HCT116 (cell line): Measurements from ENCODE around the gene NECAB3. TPM values are rescaled to one million over a fixed set of nuclear protein-coding genes. Genes with fewer than 3 reads are reported as not detected.

ENCODE experiments used
- ATAC-seq: fragments of 200-7000 bp; cut with Tn5 transposase; 2 replicates; pipeline ENCODE4 v1.9.1; 2020; ENCODE audit warnings: mild to moderate bottlenecking, moderate library complexity
- BruUV-seq: library from RNA; stranded (reverse); fragments of 400-500 nt; replicated peaks from 2 replicates; lab custom pipeline; 2021; lab: Mats Ljungman, UMichigan
- CTCF ChIA-PET: fragments of 300-600 bp; sonication (Branson Sonifier 250); formaldehyde crosslinking; loops from one replicate; lab custom pipeline; 2021; ENCODE audit warnings: antibody characterized with exemption; lab: Charles Lee
- POLR2A ChIA-PET: fragments of 300-600, 350-600 bp; sonication (Branson Sonifier 250); formaldehyde crosslinking; loops from one replicate; lab custom pipeline; 2021; ENCODE audit warnings: antibody characterized with exemption; lab: Charles Lee
- RAD21 ChIA-PET, 2 experiments: fragments of 300-600 bp; sonication (Branson Sonifier 250); formaldehyde crosslinking; loops; one replicate each; lab custom pipeline; 2023; ENCODE audit warnings: low total read pairs in 2 of 2; ENCODE audit not compliant: uncharacterized antibody in 2 of 2, unreplicated experiment in 2 of 2, low non-redundant PET in 1 of 2; lab: Charles Lee
- DNase-seq: peaks from one replicate; pipeline ENCODE4 v3.0.0-alpha.2; 2010; ENCODE audit warnings: low read depth, low spot score
- H2AFZ ChIP-seq: fragments of 200-600 bp; shearing (Covaris generic), sonication (generic); 2 replicates; pipeline ENCODE4 v1.6.1; 2017; ENCODE audit warnings: low read depth, mixed run types, mixed read lengths, antibody characterized with exemption, low read length; ENCODE audit not compliant: poor library complexity, severe bottlenecking
- H3K27ac ChIP-seq: 2 replicates; pipeline ENCODE4 v1.5.1; 2012; ENCODE audit warnings: low read depth, low read length
- H3K27me3 ChIP-seq: fragments of 200-600 bp; sonication (generic); 2 replicates; pipeline ENCODE4 v1.6.1; 2016; ENCODE audit warnings: mixed run types, low read length, mixed read lengths; ENCODE audit not compliant: insufficient read depth
- H3K36me3 ChIP-seq, 2 experiments: fragments of 200-500 bp in 1 of 2; fragments of 200-600 bp in 1 of 2; sonication (Bioruptor generic) in 1 of 2; sonication (generic) in 1 of 2; 2 replicates each; pipeline versions ENCODE4 v1.5.1 to v1.6.1; 2014 to 2016; ENCODE audit warnings: low read length in 2 of 2, inconsistent platforms in 1 of 2, mixed read lengths in 1 of 2, mixed run types in 1 of 2; ENCODE audit not compliant: insufficient read depth in 2 of 2, control insufficient read depth in 1 of 2
- H3K4me1 ChIP-seq, 2 experiments: fragments of 200-600 bp in 1 of 2; sonication (generic) in 1 of 2; 2 replicates each; pipeline versions ENCODE4 v1.5.1 to v1.6.1; 2012 to 2017; ENCODE audit warnings: low read length in 2 of 2, inconsistent platforms in 1 of 2, mild to moderate bottlenecking in 1 of 2, mixed read lengths in 1 of 2, mixed run types in 1 of 2, moderate library complexity in 1 of 2; ENCODE audit not compliant: insufficient read depth in 2 of 2, control insufficient read depth in 1 of 2
- H3K4me2 ChIP-seq: fragments of 200-600 bp; sonication (generic); 2 replicates; pipeline ENCODE4 v1.6.1; 2017; ENCODE audit warnings: mixed run types, low read length, mixed read lengths
- H3K4me3 ChIP-seq, 2 experiments: fragments of 200-600 bp in 1 of 2; sonication (generic) in 1 of 2; replicated peaks in 1 of 2; 2 replicates each; pipeline ENCODE4 v1.5.1; 2011 to 2016; ENCODE audit warnings: low read length in 2 of 2, control low read depth in 1 of 2, low read depth in 1 of 2, mild to moderate bottlenecking in 1 of 2, mixed read lengths in 1 of 2, mixed run types in 1 of 2
- H3K79me2 ChIP-seq: fragments of 200-600 bp; sonication (generic); 2 replicates; pipeline ENCODE4 v1.6.1; 2017; ENCODE audit warnings: mild to moderate bottlenecking, mixed run types, low read length, moderate library complexity, mixed read lengths; ENCODE audit not compliant: insufficient read depth
- H3K9ac ChIP-seq: fragments of 200-600 bp; sonication (generic); 2 replicates; pipeline ENCODE4 v1.6.1; 2016; ENCODE audit warnings: low read length, mixed read lengths
- H3K9me2 ChIP-seq: fragments of 200-600 bp; sonication (generic), shearing (Covaris generic); 2 replicates; pipeline ENCODE4 v1.6.1; 2017; ENCODE audit warnings: mixed run types, mild to moderate bottlenecking, moderate library complexity; ENCODE audit not compliant: insufficient read depth
- H3K9me3 ChIP-seq, 2 experiments: fragments of 200-500 bp in 1 of 2; fragments of 200-600 bp in 1 of 2; sonication (Bioruptor generic) in 1 of 2; sonication (generic) in 1 of 2; 2 replicates each; pipeline ENCODE4 v1.6.1; 2014 to 2017; ENCODE audit warnings: low read length in 2 of 2, mixed read lengths in 2 of 2, inconsistent platforms in 1 of 2, low read depth in 1 of 2, mild to moderate bottlenecking in 1 of 2, mixed run types in 1 of 2, moderate library complexity in 1 of 2; ENCODE audit not compliant: control insufficient read depth in 1 of 2, insufficient read depth in 1 of 2
- H4K20me1 ChIP-seq: fragments of 200-600 bp; sonication (generic), shearing (Covaris generic); 2 replicates; pipeline ENCODE4 v1.6.1; 2017; ENCODE audit warnings: mixed run types, mild to moderate bottlenecking, moderate library complexity; ENCODE audit not compliant: insufficient read depth
- ATF3 ChIP-seq: IDR thresholded peaks from 2 replicates; pipeline ENCODE4 v1.6.1; 2012
- CBX3 ChIP-seq: IDR thresholded peaks from 2 replicates; pipeline ENCODE4 v1.6.1; 2012; ENCODE audit warnings: low read depth
- ELF1 ChIP-seq: IDR thresholded peaks from 2 replicates; pipeline ENCODE4 v1.6.1; 2012; ENCODE audit warnings: low read depth, borderline replicate concordance
- EZH2phosphoT487 ChIP-seq: fragments of 200-600 bp; IDR thresholded peaks from 2 replicates; pipeline ENCODE4 v1.6.1; 2018; ENCODE audit warnings: antibody characterized with exemption, borderline replicate concordance
- JUND ChIP-seq: IDR thresholded peaks from 2 replicates; pipeline ENCODE4 v1.6.1; 2012
- RAD21 ChIP-seq: IDR thresholded peaks from 2 replicates; pipeline ENCODE4 v1.6.1; 2012; ENCODE audit warnings: low read depth, mild to moderate bottlenecking
- SIN3A ChIP-seq: IDR thresholded peaks from 2 replicates; pipeline ENCODE4 v1.6.1; 2012; ENCODE audit warnings: low read depth
- SRF ChIP-seq: IDR thresholded peaks from 2 replicates; pipeline ENCODE4 v1.6.1; 2012; ENCODE audit warnings: low read depth
- TCF7L2 ChIP-seq: IDR thresholded peaks from 2 replicates; pipeline ENCODE4 v1.7.0; 2011; ENCODE audit warnings: borderline replicate concordance, inconsistent platforms; ENCODE audit not compliant: insufficient read depth, insufficient read length; ENCODE audit errors: extremely low read depth
- YY1 ChIP-seq: IDR thresholded peaks from 2 replicates; pipeline ENCODE4 v1.6.1; 2011; ENCODE audit warnings: low read length, low read depth, moderate library complexity, mild to moderate bottlenecking; ENCODE audit not compliant: insufficient replicate concordance; ENCODE audit errors: extremely low read depth
- ZBTB33 ChIP-seq: IDR thresholded peaks from 2 replicates; pipeline ENCODE4 v1.6.1; 2011; ENCODE audit warnings: mild to moderate bottlenecking, low read length, moderate library complexity; ENCODE audit not compliant: insufficient replicate concordance; ENCODE audit errors: extremely low read depth
- ZFX ChIP-seq: fragments of 450-650 bp; IDR thresholded peaks from 2 replicates; pipeline ENCODE4 v1.6.1; 2017
- ZNF274 ChIP-seq: fragments of 200-500 bp; sonication (Bioruptor generic); IDR thresholded peaks from 2 replicates; pipeline ENCODE4 v1.6.1; 2014; ENCODE audit warnings: mild to moderate bottlenecking, low read depth, low read length, inconsistent platforms
- intact Hi-C: fragments of 100-400 bp; cut with micrococcal nuclease; formaldehyde crosslinking; loops from 2 replicates; pipeline ENCODE4 v1.10.0; 2022
- total RNA-seq: library from RNA; stranded (reverse); gene quantifications from one replicate; pipeline ENCODE4 v1.2.1, GENCODE V29; 2021; ENCODE audit not compliant: unreplicated experiment
- TF ChIP-seq, protein P1 (sequence below): IDR thresholded peaks from 2 replicates; pipeline ENCODE4 v1.6.1; 2012

Gene NECAB3
- total RNA-seq, 1 experiment from 2014 or later = 48.1 TPM

GRCh38 chr20:33673410-33674293 lies 576 bp downstream of the NECAB3 start:
- POLR2A ChIA-PET = no interaction called here
- RAD21 ChIA-PET = no interaction called here
- BruUV-seq = no TSS peak
- H3K4me2 ChIP-seq = peak overlapping the region; percentile 96
- H3K27me3 ChIP-seq = no peaks in the 10 kb centered on the region
- CTCF ChIA-PET = no interaction called here
- intact Hi-C loops = no loop called here
- H3K4me3 ChIP-seq = peak overlapping the region; percentile 70 to 85
- H3K9ac ChIP-seq = peak overlapping the region; percentile 89
- peak; percentile 64 for ATAC-seq
- no peak for DNase-seq
- peaks cover 26% of the 10 kb centered on the region; the same call in 1 of the 2 replicates for H3K79me2 ChIP-seq
- TF ChIP-seq YY1 (no peak), RAD21 (no peak), ZFX (peak; percentile 40; the same call in 1 of the 2 replicates), TCF7L2 (no peak)
- H3K9me3 ChIP-seq = no peaks in the 10 kb centered on the region
- peaks cover 13 to 20% of the 10 kb centered on the region in 2 experiments; a peak in 3 of 4 replicates for H3K36me3 ChIP-seq
- H2AFZ ChIP-seq = no peak overlapping the region
- no peaks in the 10 kb centered on the region for H3K9me2 ChIP-seq
- no peaks in the 10 kb centered on the region for H4K20me1 ChIP-seq
- peaks cover 15 to 24% of the 10 kb centered on the region in 2 experiments for H3K4me1 ChIP-seq
- peak overlapping the region; percentile 71 for H3K27ac ChIP-seq

DNA sequence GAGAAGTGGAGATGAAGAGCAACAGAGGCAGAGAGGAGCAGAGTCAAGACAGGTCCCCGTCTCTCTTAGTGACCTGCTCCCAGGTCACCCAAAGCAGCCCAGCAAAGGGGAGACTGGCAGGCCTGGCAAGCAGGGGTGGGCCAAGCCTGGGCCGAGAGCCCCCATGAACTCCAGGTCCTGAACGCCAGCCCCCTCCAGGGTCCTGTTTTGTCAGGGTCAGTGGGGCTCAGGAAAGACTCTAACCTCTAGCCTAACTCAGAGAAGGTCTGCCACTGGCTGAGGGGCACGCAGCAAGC lies 1.2 kb downstream of the NECAB3 start:
- Histone ChIP-seq H3K4me1 (peaks cover 15 to 24% of the 10 kb centered on the region in 2 experiments), H3K9ac (peak overlapping the region; percentile 89), H3K36me3 (peaks cover 14 to 23% of the 10 kb centered on the region in 2 experiments; a peak in 3 of 4 replicates), H3K9me2 (no peaks in the 10 kb centered on the region), H3K79me2 (peaks cover 26% of the 10 kb centered on the region; the same call in 1 of the 2 replicates), H4K20me1 (no peaks in the 10 kb centered on the region), H3K27me3 (no peaks in the 10 kb centered on the region), H3K4me3 (peak overlapping the region; percentile 70 to 85), H3K4me2 (peak overlapping the region; percentile 96), H3K9me3 (no peaks in the 10 kb centered on the region), H2AFZ (no peak overlapping the region), H3K27ac (peak overlapping the region; percentile 71)
- no TSS peak for BruUV-seq
- POLR2A ChIA-PET = no interaction called here
- ATAC-seq (no peak), DNase-seq (no peak)
- RAD21 ChIA-PET = no interaction called here
- intact Hi-C loops = no loop called here
- CTCF ChIA-PET = no interaction called here
- TF ChIP-seq ZFX (no peak), ELF1 (no peak), SRF (no peak), EZH2phosphoT487 (no peak), YY1 (no peak), ATF3 (no peak), ZNF274 (no peak), SIN3A (no peak), ZBTB33 (no peak), CBX3 (no peak), JUND (no peak)
- TF ChIP-seq, protein P1, sequence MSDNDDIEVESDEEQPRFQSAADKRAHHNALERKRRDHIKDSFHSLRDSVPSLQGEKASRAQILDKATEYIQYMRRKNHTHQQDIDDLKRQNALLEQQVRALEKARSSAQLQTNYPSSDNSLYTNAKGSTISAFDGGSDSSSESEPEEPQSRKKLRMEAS = no peak
